GM19397 (cell line): ENCODE measurements around the gene CRYBB1.

ENCODE experiments used
- ATAC-seq: cut with Tn5 transposase; IDR thresholded peaks from one replicate; pipeline ENCODE4 v1.9.1; 2021; ENCODE audit warnings: mild to moderate bottlenecking, moderate library complexity; ENCODE audit not compliant: unreplicated experiment

Gene CRYBB1

DNA sequence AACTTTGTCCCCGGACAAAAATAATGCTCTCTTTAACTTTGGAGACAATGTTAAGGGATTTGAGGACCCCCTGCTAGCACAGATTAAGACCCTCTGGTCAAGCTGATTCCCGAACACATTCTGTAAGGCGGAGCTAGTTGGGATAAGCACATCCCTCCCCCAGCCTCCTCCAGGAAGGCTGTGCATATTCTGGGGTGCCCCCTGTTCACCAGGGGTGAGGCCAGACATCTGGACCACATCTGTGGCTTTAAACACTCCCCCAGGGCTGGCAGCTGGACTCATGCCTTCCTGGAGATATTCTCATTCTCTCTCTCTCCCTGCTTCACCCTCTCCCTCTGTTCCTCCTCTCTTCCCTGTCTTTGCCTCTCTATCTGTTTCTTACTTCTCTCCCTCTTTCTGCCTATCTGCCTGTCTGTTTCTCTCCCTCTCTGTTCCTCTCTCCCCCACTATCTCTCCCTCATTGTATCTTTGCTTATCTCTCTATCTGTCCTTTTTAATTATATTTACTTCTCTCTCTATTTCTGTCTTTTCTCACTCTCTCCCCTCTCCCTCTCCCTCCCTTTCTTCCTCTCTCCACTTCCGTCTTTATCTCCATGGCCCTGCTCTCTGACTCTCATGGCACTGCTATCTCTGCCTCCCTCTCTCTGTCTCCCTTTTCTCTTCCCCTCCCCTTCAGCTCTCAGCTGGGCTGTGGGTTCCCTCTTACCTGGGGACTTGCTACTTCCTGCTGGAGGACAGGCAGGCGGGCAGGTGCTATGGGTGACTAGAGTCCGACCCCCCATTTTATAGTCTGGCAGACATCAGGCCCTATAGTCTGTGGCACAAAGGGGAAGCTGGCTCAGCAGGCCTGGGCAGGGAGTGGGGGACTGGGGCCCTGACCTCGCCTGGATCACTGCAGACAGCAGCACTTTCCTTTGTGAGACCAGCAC lies at the start of gene CRYBB1:
TSS of gene CRYBB1 (minus strand) at position 757 of the 929 bp plus-strand sequence. CDS start 1,708 bp downstream, outside the sequence.
- ATAC-seq: no peak

DNA sequence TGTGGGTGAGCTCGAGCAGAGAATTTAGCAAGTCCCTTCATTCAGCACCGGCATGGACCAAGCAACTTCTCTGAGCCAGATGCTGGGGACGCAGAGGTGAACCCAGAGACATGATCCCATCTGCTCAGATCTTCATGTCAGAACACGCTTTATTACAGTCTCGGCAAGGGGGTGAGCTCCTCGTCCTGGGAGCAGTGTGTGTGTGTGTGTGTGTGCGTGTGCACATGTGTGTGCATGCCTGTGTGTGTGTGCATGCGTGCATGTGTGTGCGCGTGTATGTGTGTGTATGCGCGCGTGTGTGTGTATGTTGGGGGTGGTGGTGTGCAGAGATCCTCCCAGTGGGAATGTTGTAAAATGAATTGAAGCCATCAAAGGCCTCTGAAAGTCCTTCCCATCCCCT lies 49.3 kb upstream of the CRYBB1 start:
- no peak for ATAC-seq

DNA sequence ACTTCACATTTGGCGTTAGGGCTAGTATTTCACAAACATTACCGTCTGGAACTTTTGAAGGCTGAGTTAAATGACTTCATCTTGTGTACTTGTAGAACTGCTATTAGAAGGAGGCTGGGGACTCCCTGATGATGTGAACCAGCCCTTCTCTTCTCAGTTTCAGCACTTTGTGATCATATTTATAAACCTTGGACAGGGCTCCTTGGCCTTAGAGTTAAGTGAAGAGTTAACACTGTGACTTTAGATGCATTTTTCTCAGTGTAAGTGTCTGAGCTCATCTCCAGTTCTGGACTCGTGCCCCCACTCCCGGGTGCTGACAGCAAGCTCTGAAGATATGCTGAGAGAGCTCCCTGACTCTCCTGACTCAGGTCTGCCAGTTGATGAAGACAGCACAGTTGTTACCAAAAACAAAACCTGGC lies 48.0 kb upstream of the CRYBB1 start:
- ATAC-seq: no peak

DNA sequence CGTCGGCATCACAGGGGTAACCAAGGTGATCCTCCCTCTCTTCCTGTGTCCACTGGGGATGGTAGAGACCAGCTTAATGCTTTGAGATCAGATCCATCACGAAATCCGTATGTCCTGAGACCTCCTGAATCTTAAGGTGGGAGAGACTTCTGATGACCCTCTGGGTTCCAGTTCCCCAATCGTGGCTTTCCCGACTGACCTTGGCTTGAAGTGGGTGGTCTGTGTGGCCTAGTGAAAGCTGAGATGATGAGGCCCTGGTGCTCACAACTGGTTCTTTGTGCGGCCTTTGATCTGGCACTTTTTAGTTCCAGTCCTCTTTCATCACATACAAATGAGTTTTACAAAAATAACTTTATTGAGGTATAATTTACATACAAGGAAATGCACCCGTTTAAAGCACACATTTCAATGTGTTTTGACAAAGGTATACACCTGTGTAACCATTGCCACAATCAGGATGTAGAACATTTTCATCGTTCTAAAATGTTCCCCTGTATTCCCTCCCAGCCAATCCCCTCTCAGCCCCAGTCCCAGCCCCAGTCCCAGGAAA lies 45.6 kb upstream of the CRYBB1 start:
- no peak for ATAC-seq

DNA sequence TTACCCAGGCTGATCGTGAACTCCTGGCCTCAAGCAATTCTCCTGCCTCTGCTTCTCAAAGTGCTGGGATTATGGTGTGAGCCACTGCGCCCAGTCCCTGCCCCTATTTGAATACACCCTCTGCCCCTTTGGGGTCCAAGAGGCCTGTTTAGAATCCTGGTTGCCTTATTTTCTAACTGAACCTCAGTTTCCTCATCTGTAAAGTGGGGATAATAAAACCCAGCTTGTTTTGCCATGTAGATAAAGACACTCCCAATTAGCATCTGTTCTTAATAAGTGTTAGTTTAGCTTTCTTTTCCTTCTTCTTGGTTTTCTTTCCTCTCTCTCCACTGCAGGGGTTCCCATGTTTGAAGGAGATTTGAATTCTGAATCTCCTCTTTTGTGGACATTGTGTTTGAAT lies 44.3 kb upstream of the CRYBB1 start:
- ATAC-seq: no peak

DNA sequence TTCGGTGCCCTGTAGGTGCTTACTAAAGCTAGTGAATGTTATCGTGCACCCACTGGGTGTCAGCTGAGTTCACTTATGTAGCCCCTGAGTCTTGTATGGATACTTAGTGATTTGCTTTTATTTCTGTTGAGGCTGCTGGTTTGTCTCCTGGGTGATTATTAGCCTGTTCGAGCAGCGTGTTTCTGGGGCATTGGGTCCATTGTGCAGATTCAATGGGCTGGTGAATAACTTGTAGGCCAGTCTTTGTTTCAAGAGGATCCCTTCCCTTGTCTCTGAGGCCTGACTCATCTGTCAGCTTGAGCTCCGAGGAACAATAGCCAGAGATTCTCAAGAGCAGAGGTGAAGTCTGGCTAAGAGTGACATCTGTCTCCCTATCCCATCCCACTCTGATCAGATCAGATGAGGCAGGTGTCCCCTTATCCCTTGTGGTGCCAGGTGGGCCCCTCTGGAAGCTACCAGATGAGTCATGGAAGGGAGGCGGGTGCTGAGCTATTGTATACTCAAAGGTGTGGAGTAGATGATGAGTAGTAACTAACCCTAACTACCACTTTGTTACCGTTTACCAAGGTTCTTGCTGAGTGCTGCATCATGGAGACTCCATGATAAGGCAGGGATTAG lies 43.2 kb upstream of the CRYBB1 start:
- ATAC-seq: no peak

DNA sequence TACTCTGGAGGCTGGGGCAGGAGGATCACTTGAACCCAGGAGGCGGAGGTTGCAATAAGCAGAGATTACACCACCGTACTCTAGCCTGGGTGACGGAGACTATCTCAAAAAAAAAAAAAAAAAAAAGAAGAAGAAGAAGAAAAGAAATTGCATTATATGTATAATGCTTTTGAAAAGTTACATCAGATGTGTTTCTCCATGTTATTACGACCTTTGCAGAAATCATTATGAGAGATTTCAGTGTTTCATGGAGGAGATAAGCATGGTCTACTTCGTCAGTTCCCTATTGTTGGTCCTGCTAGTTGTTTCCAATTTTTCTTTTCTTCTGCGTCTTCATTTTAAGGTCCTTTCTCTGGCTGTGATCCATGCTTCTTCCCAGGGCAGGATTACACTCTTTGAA lies 42.5 kb upstream of the CRYBB1 start:
- no peak for ATAC-seq

DNA sequence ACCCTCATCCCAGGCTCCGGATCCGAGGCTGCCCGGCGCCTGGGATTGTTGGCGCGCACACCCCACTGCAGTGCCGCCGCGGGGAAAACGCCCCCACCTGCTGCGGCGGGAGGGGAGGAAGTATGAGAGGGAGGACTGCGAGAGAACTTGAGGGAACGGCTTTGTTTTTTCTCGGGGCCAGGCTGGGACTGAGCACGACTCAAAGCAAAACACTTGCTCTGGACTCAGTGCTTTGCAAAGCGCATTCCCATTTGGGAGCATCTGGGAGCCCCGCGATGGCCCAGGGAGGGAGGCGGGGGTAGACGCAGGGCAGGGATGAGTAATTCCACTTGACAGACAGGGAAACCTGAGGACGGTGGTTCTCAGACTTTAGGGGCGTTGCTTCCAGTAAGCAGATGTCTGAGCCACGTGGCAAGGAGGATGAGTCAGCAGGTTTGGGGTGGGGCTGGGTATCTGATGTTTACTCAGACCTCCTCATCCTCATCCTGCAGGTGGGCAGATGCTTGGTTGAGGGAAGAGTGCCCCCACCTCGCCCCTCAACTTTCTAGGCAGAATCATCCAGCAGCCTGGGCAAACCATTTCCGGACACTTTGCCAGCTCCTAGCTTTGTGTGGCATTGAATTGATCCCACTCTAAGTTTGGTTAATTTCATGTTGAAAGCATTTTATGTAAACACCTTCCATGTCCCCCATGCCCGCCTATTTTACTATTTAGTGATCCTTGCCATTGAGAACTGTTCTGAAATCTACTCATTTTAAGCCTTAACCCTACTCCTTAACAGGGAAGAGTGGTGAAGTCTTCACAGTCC lies 41.0 kb upstream of the CRYBB1 start:
- no peak for ATAC-seq

DNA sequence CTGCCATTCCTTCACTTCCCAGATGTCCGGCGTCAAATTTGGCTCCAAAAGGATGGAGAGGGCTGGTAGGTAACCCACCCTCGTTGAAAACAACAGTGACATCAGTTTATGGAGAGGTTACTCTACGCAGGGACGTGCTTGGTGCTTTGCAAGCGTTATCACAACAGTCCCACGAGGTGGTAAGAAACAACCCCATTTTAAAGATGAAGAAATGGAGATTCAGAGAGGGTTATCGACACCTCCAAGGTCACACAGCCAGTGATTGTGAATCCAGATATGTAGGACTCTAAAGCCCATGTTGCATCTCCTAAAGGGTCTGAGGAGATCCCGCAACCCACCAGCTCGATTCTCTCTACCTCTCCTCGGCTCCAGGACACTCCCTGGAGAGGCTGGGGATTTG lies 40.3 kb upstream of the CRYBB1 start:
- no peak for ATAC-seq

DNA sequence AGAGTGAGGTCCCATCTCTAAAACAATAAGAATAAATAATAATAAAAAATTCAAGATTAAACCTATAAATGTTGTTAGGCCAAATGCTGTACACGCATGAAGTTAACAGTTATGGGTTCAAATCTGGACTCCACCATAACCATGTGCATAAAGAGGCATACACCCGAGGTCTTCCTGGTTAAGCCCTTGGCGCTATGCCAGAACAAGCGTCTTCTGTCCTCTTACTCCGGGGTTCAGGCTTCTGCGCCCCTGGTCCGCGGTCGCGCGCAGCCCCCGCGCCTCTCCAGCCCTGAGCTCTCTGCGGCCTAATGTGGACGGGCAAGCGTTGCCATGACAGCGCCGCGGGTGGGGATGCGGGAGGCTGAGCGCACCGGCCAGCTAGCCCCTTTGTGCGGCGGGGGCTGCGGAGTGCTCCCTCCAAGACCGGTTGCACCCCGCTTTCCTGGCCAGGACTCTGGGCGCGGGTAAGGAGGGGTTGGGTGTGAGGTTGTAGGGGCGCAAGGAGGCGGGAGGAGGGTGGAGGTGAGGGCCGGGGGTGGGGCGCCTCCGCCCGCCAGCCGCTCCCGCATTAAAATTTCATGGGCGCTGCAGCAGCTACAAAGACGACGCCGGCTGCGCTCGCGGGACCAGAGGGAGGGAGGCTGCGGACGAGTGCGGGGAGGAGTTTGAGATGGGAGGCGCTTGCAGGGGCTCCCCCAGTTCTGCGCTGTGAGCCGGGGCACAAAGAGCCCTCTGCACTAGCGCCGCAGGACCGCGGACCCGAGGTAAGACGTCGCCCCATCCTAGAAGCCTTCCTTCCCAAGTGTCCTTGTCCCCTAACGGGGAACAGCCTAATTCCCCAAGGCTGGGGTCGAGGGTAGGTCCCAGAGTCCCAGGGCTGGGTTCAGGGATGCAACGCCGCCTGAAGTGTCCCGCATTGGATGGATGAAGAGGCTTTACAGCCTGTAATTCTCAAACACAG lies 39.3 kb upstream of the CRYBB1 start, which contains the start of gene MIAT:
TSS of gene MIAT (plus strand) at position 698 of the 961 bp plus-strand sequence.
- no peak for ATAC-seq

DNA sequence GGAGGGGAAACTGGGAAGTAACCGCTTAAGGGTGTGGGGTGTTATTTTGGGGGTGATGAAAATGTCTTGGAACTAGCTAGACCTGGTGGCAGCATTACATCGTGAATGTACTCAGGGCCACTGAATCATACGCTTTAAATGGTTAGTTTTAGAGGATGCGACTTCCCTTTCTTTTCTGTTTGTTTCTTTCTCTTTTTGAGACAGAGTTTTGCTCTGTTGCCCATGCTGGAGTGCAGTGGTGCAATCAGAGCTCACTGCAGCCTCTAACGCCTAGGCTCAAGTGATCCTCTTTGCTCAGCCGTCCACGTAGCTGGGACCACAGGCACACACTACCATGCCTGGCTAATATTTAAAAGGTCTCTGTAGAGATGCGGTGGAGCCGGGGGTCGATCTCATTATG lies 34.0 kb upstream of the CRYBB1 start:
- no peak for ATAC-seq

DNA sequence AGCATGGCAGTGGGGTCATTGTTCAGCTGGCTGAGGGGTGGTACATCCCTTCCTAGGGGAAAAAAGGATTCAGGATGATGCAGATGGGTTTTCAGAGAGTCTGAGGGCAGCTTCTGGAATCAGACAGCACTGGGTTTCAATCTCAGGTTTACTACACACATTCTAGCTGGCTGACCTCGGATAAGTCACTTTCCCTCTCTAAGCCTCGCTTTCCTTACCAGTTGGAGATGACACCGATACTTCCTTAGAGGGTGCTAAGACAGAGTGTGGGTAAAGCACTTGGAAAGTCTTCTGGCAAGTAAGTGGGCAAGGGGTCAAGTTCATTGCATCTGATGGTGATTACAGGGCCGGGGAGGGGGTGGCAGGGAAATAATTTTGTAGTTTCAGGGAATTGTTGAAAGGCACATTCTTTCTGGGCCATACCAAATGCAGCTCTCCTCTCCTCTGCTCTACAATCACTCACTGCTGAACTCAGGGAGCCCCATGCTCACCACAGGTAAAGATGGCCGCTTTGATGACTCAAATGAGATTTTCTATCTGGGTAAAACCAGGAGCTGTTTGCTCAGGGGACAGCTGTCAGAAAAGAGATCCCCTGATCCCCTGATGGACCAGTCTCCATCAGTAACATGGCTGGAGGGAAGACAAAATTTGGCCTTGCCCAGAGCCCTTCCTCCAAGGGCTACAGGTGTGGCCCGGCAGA lies 33.0 kb upstream of the CRYBB1 start:
- no peak for ATAC-seq

DNA sequence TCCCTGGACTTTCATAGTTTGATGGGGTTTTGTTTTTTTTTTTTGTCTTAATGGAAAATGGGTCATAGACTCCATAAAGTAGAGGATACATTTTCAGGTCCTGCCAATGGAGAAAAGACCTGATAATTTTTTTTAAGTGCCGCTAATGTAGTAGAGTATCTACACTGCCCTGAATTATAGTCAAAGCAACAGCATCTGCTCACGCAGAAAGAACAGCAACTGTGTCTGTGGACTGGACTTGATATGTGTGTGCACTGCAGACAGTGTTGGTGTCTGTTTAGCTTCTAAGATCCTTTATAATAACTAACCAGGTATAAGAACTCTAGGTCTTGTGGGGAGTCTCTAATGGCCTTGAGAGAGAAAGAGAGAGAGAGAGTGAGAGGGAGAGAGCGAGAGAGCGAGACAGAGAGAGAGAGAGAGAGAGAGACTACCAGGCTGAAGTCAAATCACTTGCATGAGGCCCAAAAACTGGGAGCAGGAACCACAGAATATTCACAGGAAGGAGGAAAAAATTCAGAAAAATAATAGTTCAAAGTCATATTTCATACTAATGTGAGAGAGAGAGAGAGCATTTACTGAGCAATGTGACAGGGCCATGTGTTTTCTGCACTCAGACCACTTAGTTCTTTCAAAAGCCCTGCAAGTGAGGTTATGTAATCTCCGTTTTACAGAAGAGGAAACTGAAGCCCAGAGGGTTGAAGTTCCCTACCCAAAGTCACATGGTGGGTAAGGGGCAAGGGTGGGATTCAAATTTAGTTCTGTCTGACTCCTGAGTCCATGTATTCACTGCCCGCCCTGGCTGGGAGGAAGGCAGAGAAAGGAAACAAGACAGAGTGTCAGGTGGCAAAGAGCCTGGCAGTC lies 30.9 kb upstream of the CRYBB1 start:
- ATAC-seq: no peak

DNA sequence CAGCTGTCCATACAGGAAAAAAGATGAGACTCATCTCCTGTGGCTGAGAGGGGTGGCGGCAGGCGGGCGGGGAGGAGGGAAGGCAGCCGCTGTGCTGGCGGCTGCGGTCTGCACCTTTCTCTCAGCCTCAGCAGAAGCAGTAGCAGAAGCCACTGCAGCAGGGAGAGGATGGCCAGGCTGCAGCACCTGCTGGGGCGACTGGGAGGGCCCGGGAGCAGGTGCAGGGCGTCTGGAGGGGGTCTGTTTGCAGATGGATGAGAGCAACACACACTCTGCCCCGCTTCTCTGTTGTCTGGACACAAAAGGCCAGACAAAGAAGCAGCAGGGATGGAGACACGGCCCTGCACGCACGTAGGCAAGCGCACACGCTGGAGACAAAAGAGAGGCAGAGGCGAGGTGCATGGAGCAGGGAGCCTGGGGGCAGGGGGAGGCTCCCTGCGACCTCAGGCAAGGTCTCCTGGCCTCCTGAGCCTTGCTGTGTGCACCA lies 30.2 kb upstream of the CRYBB1 start:
- ATAC-seq: no peak

DNA sequence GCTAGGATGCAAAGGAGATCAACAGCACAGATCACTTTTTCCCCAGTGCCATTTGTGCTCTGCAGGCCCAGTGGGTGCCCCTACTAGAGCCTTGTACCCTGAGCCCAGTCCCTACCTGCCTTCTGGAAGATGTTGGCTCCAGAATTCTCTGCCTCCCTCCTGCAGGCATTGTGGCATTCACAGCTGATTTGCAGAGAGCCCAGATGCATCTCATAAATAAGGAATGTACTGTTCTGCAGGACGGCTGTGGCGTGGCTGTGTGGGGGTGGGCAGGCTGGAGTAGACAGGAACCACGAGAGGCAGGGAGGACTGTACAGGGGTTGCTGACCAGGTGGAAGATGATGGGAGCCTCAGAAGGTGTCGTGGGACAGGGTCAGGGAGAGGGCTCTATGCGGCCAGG lies 28.3 kb upstream of the CRYBB1 start:
- no peak for ATAC-seq

DNA sequence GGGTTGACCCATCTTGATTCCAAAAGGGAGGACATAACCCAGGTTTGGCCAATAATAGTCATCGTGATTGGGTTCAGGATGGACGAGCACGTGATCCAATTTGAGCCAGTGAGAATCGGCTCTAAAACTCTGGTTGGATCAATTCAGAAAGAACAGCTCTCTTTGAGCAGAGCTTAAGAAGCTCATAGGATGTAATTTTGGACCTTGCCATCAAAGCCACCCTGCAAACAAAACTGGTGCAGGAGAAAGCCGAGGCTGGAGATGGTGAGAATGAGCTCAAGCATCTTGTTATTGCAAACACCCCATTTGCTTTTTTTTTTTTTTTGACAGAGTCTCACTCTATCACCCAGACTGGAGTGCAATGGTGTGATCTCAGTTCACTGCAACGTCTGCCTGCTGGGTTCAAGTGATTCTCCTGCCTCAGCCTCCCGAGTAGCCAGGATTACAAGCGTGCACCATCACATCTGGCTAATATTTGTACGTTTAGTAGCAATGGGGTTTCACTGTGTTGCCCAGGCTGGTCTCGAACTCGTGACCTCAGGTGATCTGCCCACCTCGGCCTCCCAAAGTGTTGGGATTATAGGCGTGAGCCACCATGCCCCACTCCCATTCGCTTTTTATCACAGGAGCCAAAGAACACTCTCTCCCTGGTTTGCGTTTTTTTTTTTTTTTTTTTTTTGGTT lies 25.7 kb upstream of the CRYBB1 start:
- ATAC-seq: no peak
